IMR-90 (cell line): ENCODE results near the gene SYNPO2L. TPM values are rescaled to one million over a fixed set of nuclear protein-coding genes. Genes with fewer than 3 reads are reported as not detected.

Experiments used
- ATAC-seq: fragments of 200-7000 bp; cut with Tn5 transposase; 2 replicates; pipeline ENCODE4 v1.9.1; 2020; ENCODE audit warnings: low read depth, mild to moderate bottlenecking, moderate library complexity
- BruUV-seq: library from RNA; stranded (reverse); fragments of 400-500 nt; replicated peaks from 2 replicates; lab custom pipeline; 2021; lab: Mats Ljungman, UMichigan
- CTCF ChIA-PET: fragments of 300-600 bp; formaldehyde crosslinking; extraction: SDS; loops from one replicate; lab custom pipeline; 2021; ENCODE audit warnings: antibody characterized with exemption; lab: Yijun Ruan, JAX
- POLR2A ChIA-PET: fragments of 300-600 bp; sonication (Branson Sonifier 250); formaldehyde crosslinking; loops from one replicate; lab custom pipeline; 2022; ENCODE audit warnings: antibody characterized with exemption; ENCODE audit not compliant: unreplicated experiment; lab: Charles Lee
- DNase-seq: peaks from one replicate; pipeline ENCODE4 v3.0.0; 2013
- H2AFZ ChIP-seq: replicated peaks from 2 replicates; pipeline ENCODE3; 2013; ENCODE audit warnings: low read length, mild to moderate bottlenecking; ENCODE audit not compliant: poor library complexity
- H2AK5ac ChIP-seq: 2 replicates; pipeline ENCODE4 v1.6.1; 2013; ENCODE audit warnings: low read depth, low read length, inconsistent platforms
- H2AK9ac ChIP-seq: replicated peaks from 2 replicates; pipeline ENCODE3; 2013; ENCODE audit warnings: mild to moderate bottlenecking, low read depth, low read length, moderate library complexity; ENCODE audit not compliant: poor library complexity
- H2BK120ac ChIP-seq: 2 replicates; pipeline ENCODE4 v1.6.1; 2013; ENCODE audit warnings: low read depth, low read length, inconsistent platforms
- H2BK15ac ChIP-seq: 3 replicates; pipeline ENCODE4 v1.6.1; 2013; ENCODE audit warnings: low read depth, low read length, inconsistent platforms
- H2BK20ac ChIP-seq: 2 replicates; pipeline ENCODE4 v1.6.1; 2013; ENCODE audit warnings: low read depth, mild to moderate bottlenecking, inconsistent platforms, low read length, moderate library complexity
- H2BK5ac ChIP-seq: 2 replicates; pipeline ENCODE4 v1.6.1; 2013; ENCODE audit warnings: mild to moderate bottlenecking, low read depth, low read length, inconsistent platforms; ENCODE audit not compliant: poor library complexity, severe bottlenecking
- H3K14ac ChIP-seq: replicated peaks from 2 replicates; pipeline ENCODE4 v1.6.1; 2013; ENCODE audit warnings: low read depth, low read length, inconsistent platforms
- H3K18ac ChIP-seq: 2 replicates; pipeline ENCODE4 v1.6.1; 2013; ENCODE audit warnings: low read depth, low read length, control low read depth
- H3K23ac ChIP-seq: 2 replicates; pipeline ENCODE4 v1.6.1; 2013; ENCODE audit warnings: low read depth, low read length, inconsistent platforms
- H3K27ac ChIP-seq: 2 replicates; pipeline ENCODE4 v1.5.1; 2013; ENCODE audit warnings: mild to moderate bottlenecking, control low read depth, low read length; ENCODE audit not compliant: insufficient read depth
- H3K27me3 ChIP-seq: 2 replicates; pipeline ENCODE4 v1.6.1; 2013; ENCODE audit warnings: low read length; ENCODE audit not compliant: control insufficient read depth, insufficient read depth
- H3K36me3 ChIP-seq: 2 replicates; pipeline ENCODE4 v1.6.1; 2013; ENCODE audit warnings: low read length, mixed read lengths; ENCODE audit not compliant: control insufficient read depth, insufficient read depth
- H3K4ac ChIP-seq: 2 replicates; pipeline ENCODE4 v1.6.1; 2013; ENCODE audit warnings: low read depth, low read length, inconsistent platforms
- H3K4me1 ChIP-seq: 2 replicates; pipeline ENCODE4 v1.6.1; 2013; ENCODE audit warnings: low read length, mixed read lengths; ENCODE audit not compliant: control insufficient read depth, insufficient read depth
- H3K4me2 ChIP-seq: 2 replicates; pipeline ENCODE4 v1.6.1; 2013; ENCODE audit warnings: low read depth, mild to moderate bottlenecking, control low read depth, low read length, moderate library complexity
- H3K4me3 ChIP-seq: 2 replicates; pipeline ENCODE4 v1.5.1; 2013; ENCODE audit warnings: low read depth, mild to moderate bottlenecking, control low read depth, low read length, moderate library complexity; ENCODE audit not compliant: insufficient read depth
- H3K56ac ChIP-seq: 2 replicates; pipeline ENCODE4 v1.6.1; 2013; ENCODE audit warnings: low read length, inconsistent platforms; ENCODE audit not compliant: insufficient read depth; ENCODE audit errors: extremely low read depth
- H3K79me1 ChIP-seq, 2 experiments: 2 replicates each; pipeline ENCODE4 v1.6.1; 2013; ENCODE audit warnings: low read length in 2 of 2, inconsistent platforms in 1 of 2, low read depth in 1 of 2
- H3K9ac ChIP-seq: 2 replicates; pipeline ENCODE4 v1.6.1; 2013; ENCODE audit warnings: low read depth, low read length, control low read depth
- H3K9me1 ChIP-seq: 2 replicates; pipeline ENCODE4 v1.6.1; 2013; ENCODE audit warnings: low read length, inconsistent platforms; ENCODE audit not compliant: insufficient read depth
- H3K9me3 ChIP-seq: 2 replicates; pipeline ENCODE4 v1.6.1; 2013; ENCODE audit warnings: low read length; ENCODE audit not compliant: control insufficient read depth, insufficient read depth
- H4K20me1 ChIP-seq: 2 replicates; pipeline ENCODE4 v1.6.1; 2013; ENCODE audit warnings: low read length, inconsistent platforms; ENCODE audit not compliant: insufficient read depth
- H4K5ac ChIP-seq: 2 replicates; pipeline ENCODE4 v1.6.1; 2013; ENCODE audit warnings: mild to moderate bottlenecking, low read depth, low read length, control low read depth
- H4K8ac ChIP-seq, 2 experiments: 2 replicates each; pipeline ENCODE4 v1.6.1; 2013; ENCODE audit warnings: low read depth in 2 of 2, low read length in 2 of 2, control low read depth in 1 of 2, inconsistent platforms in 1 of 2
- H4K91ac ChIP-seq: 2 replicates; pipeline ENCODE4 v1.6.1; 2013; ENCODE audit warnings: low read depth, low read length, inconsistent platforms; ENCODE audit not compliant: insufficient read depth
- CHD1 ChIP-seq: IDR thresholded peaks from 2 replicates; pipeline ENCODE4 v1.6.1; 2012; ENCODE audit warnings: low read depth, low read length, improper control_type of control experiment
- CTCF ChIP-seq: conservative IDR thresholded peaks from 2 replicates; pipeline ENCODE4 v1.5.1; 2012; ENCODE audit warnings: mild to moderate bottlenecking, low read depth, low read length, improper control_type of control experiment
- ELK1 ChIP-seq: fragments of 150-350 bp; IDR thresholded peaks from 2 replicates; pipeline ENCODE4 v1.6.1; 2016; ENCODE audit warnings: low read depth, mild to moderate bottlenecking, low read length, moderate library complexity, borderline replicate concordance
- MAFK ChIP-seq: IDR thresholded peaks from 2 replicates; pipeline ENCODE4 v1.6.1; 2012; ENCODE audit warnings: low read depth, low read length, improper control_type of control experiment
- MAZ ChIP-seq: IDR thresholded peaks from 2 replicates; pipeline ENCODE4 v1.6.1; 2012; ENCODE audit warnings: low read depth, mild to moderate bottlenecking, low read length, improper control_type of control experiment, moderate library complexity, borderline replicate concordance
- MXI1 ChIP-seq: IDR thresholded peaks from 2 replicates; pipeline ENCODE4 v1.6.1; 2012; ENCODE audit warnings: low read depth, mild to moderate bottlenecking, low read length, moderate library complexity, borderline replicate concordance
- RCOR1 ChIP-seq: IDR thresholded peaks from 2 replicates; pipeline ENCODE4 v1.6.1; 2012; ENCODE audit warnings: mild to moderate bottlenecking, low read length, improper control_type of control experiment; ENCODE audit not compliant: insufficient replicate concordance
- RFX5 ChIP-seq: IDR thresholded peaks from 2 replicates; pipeline ENCODE4 v1.8.0; 2012; ENCODE audit warnings: low read depth, mild to moderate bottlenecking, low read length, moderate library complexity
- WGBS, 2 experiments: methylation state at CpG; one replicate each; pipeline versions ENCODE4 v1.1.5 to v1.1.7; 2013; ENCODE audit warnings: missing lambda C conversion rate in 2 of 2; ENCODE audit not compliant: insufficient read length in 1 of 2; ENCODE audit errors: extremely low coverage in 2 of 2; 5-methylcytosine and 5-hydroxymethylcytosine counted together
- dilution Hi-C: fragments of 300-500 bp; cut with HindIII; formaldehyde crosslinking; loops from one replicate; pipeline ENCODE4 v1.14.3; 2018; ENCODE audit warnings: low sequenced_read_pairs; ENCODE audit not compliant: unreplicated experiment
- in situ Hi-C: fragments of 300-500 bp; cut with MboI; formaldehyde crosslinking; loops from 3 replicates; pipeline ENCODE4 v1.14.3; 2019; ENCODE audit warnings: low sequenced_read_pairs, inconsistent platforms, mixed read lengths
- intact Hi-C: fragments of 100-400 bp; cut with micrococcal nuclease; formaldehyde crosslinking; loops from 2 replicates; pipeline ENCODE4 v1.10.0; 2022
- polyA plus RNA-seq, 3 experiments: library from polyadenylated mRNA; depleted of rRNA; stranded (reverse); fragments of >200 nt; gene quantifications; 2 replicates each; pipeline ENCODE4 v1.2.3, GENCODE V29; 2012; ENCODE audit warnings: low replicate concordance in 1 of 3
- total RNA-seq: library from RNA; depleted of rRNA; stranded (reverse); fragments of >200 nt; gene quantifications from 2 replicates; pipeline ENCODE4 v1.2.3, GENCODE V29; 2012

Gene SYNPO2L
- total and polyA plus RNA-seq, 2 of the 4 experiments (the other 2 are of a cell fraction): 0.18 to 0.62 TPM

DNA sequence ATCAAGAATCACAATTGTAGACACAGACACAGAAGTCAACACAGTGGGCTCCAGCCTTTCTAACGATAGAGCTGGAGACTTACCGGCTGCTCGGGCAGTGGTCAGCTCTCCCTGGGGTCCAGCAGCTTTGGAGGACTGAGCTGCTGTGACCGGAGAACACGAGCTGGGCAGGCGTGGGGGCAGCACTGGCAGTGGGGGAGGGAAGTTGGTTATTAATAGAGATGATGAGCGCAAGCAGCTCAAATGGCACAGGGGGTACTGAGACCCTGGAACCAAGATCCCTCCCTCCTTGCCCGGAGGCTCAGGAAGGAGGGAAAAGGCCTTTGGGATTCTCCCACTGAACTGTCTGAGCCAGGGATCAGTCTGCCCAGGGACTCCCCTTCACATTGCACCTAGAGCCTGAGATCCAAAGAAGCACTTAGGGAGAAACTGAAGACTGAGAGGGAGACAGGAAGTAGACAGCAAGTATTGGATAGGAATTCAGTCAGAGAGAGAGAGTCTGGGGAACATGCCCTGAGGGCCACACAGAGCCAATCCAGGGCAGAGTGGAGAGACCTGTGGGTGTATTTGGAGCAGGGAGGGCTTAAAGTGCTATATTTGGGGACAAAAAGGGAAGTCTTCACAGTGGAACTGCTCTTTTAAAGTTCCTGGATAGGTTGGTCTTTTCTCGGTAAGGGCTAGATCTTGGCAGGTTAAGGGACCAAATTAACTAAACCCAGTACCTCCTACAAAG, 14.3 kb downstream of the SYNPO2L start, which contains the start of gene MYOZ1:
Gene MYOZ1, minus strand, starts transcription at position 147 of the 733 bp plus-strand sequence. CDS start 1,457 bp downstream, outside the sequence.
- H4K20me1 ChIP-seq: no peaks in the 10 kb centered on the region
- no peak within 1 kb of the TSS for H3K27ac ChIP-seq
- H2BK120ac ChIP-seq: peak within 1 kb of the TSS; percentile 18; the same call in 1 of the 2 replicates
- H4K5ac ChIP-seq: no peak within 1 kb of the TSS
- H3K79me1 ChIP-seq: no peaks in the 10 kb centered on the region
- H2BK15ac ChIP-seq: no peak within 1 kb of the TSS
- peak within 1 kb of the TSS; percentile 40 to 82; a peak in 1 of 4 replicates for H4K8ac ChIP-seq
- H3K18ac ChIP-seq: no peak within 1 kb of the TSS; the same call in 1 of the 2 replicates
- ATAC-seq: peak; percentile 42; the same call in 1 of the 2 replicates
- WGBS, 2 experiments: 80% methylated on average over 1 of the region's 9 CpGs; no CpG with 5 or more reads in 1 of the 2 experiments
- intact Hi-C loops: loop anchor here (5.0 to 10.0 kb wide), 2 partner anchors 227 to 379 kb away; partner anchors contain the start of gene ANXA7
- no peak within 1 kb of the TSS for H3K23ac ChIP-seq
- dilution Hi-C loops: no loop called here
- H3K4ac ChIP-seq: peak within 1 kb of the TSS; percentile 29; the same call in 1 of the 2 replicates
- no peak for DNase-seq
- H3K4me2 ChIP-seq: no peak within 1 kb of the TSS
- 0 out of 2 replicates have a peak within 1 kb of the TSS, but pooled peaks have one; percentile 41 for H3K14ac ChIP-seq
- H3K9ac ChIP-seq: no peak within 1 kb of the TSS
- H3K56ac ChIP-seq: no peak within 1 kb of the TSS
- peaks cover 8% of the 10 kb centered on the region; the same call in 1 of the 2 replicates for H3K27me3 ChIP-seq
- H3K9me3 ChIP-seq: no peaks in the 10 kb centered on the region
- in situ Hi-C loops: loop anchor here (5.0 to 25.0 kb wide), 2 partner anchors 114 to 379 kb away; partner anchors contain the start of gene MRPS16
- TF ChIP-seq MAFK (no peak), MAZ (no peak), RCOR1 (no peak), CTCF (no peak), MXI1 (no peak), RFX5 (no peak), ELK1 (no peak), CHD1 (no peak)
- no peak within 1 kb of the TSS for H2BK5ac ChIP-seq
- ChIA-PET POLR2A (no interaction called here), CTCF (no interaction called here)
- H2AFZ ChIP-seq: peak within 1 kb of the TSS; percentile 60
- H3K9me1 ChIP-seq: no peaks in the 10 kb centered on the region
- H2AK9ac ChIP-seq: peak within 1 kb of the TSS; percentile 25
- no peaks in the 10 kb centered on the region for H3K36me3 ChIP-seq
- no peaks in the 10 kb centered on the region for H3K4me1 ChIP-seq
- H2BK20ac ChIP-seq: no peak within 1 kb of the TSS
- H2AK5ac ChIP-seq: peak within 1 kb of the TSS; percentile 24; the same call in 1 of the 2 replicates
- no peak within 1 kb of the TSS for H3K4me3 ChIP-seq
- no TSS peak for BruUV-seq
- H4K91ac ChIP-seq: no peak within 1 kb of the TSS; the same call in 1 of the 2 replicates
